Effector memory CD4-positive, alpha-beta T cell (primary cell): ENCODE measurements around the gene ATRIP.
A peak's percentile ranks its signal among the peaks of the same experiment; 100 is the strongest.
"Not testable (repeated sequence)": the region's sequence is repeated elsewhere in the genome, so short reads cannot be mapped to it uniquely, and the experiment has no call there.

Experiments
- DNase-seq, 3 donors: peaks; one replicate each; pipeline ENCODE4 v3.0.0-alpha.2; 2020
- H3K27ac ChIP-seq: 2 replicates; pipeline ENCODE4 v1.7.0; 2013; ENCODE audit warnings: mild to moderate bottlenecking, low read length, moderate library complexity; ENCODE audit not compliant: insufficient read depth, poor library complexity, severe bottlenecking
- H3K27me3 ChIP-seq: replicated peaks from 2 replicates; pipeline ENCODE4 v1.7.0; 2013; ENCODE audit warnings: mild to moderate bottlenecking, low read length; ENCODE audit not compliant: insufficient read depth, control insufficient read depth, poor library complexity, severe bottlenecking
- H3K36me3 ChIP-seq: 2 replicates; pipeline ENCODE4 v1.7.0; 2013; ENCODE audit warnings: mild to moderate bottlenecking, low read length, moderate library complexity; ENCODE audit not compliant: control insufficient read depth, insufficient read depth
- H3K4me1 ChIP-seq: 2 replicates; pipeline ENCODE4 v1.7.0; 2013; ENCODE audit warnings: low read length, mild to moderate bottlenecking; ENCODE audit not compliant: control insufficient read depth, insufficient read depth, poor library complexity, severe bottlenecking
- H3K4me3 ChIP-seq: 2 replicates; pipeline ENCODE4 v1.7.0; 2013; ENCODE audit warnings: low read length, low read depth, mild to moderate bottlenecking; ENCODE audit not compliant: insufficient read depth, poor library complexity, severe bottlenecking
- H3K9me3 ChIP-seq: 2 replicates; pipeline ENCODE4 v1.7.0; 2013; ENCODE audit warnings: mild to moderate bottlenecking, low read length, moderate library complexity; ENCODE audit not compliant: control insufficient read depth
- total RNA-seq, 3 donors: gene quantifications; one replicate each; lab custom pipeline; 2026; lab: John Stamatoyannopoulos, UW

Gene ATRIP
- total RNA-seq: 15.9 to 20.5 (median 17.6) reads per million in 3 donors

- H3K27ac ChIP-seq: peak within 1 kb of the TSS; percentile 71
- no peaks in the 10 kb centered on the region for H3K27me3 ChIP-seq
- no peaks in the 10 kb centered on the region for H3K9me3 ChIP-seq
- peak within 1 kb of the TSS; percentile 58 for H3K4me3 ChIP-seq
- DNase-seq: peak; percentile 78 to 87 (median 83)
- H3K4me1 ChIP-seq: peaks cover 18% of the 10 kb centered on the region
- peaks cover 15% of the 10 kb centered on the region for H3K36me3 ChIP-seq
These were observed at the start of gene ATRIP for GRCh38 chr3:48446425-48447193. Gene ATRIP, plus strand, starts transcription at chr3:48446737. Its CDS starts 109 bp downstream, at chr3:48446846.

GRCh38 chr3:48397767-48398681 lies 48.5 kb upstream of the ATRIP start:
- H3K27me3 ChIP-seq: no peaks in the 10 kb centered on the region
- H3K27ac ChIP-seq: no peak overlapping the region
- no peaks in the 10 kb centered on the region for H3K9me3 ChIP-seq
- no peaks in the 10 kb centered on the region for H3K36me3 ChIP-seq
- H3K4me1 ChIP-seq: no peaks in the 10 kb centered on the region
- no peak for DNase-seq
- H3K4me3 ChIP-seq: no peak overlapping the region

DNA sequence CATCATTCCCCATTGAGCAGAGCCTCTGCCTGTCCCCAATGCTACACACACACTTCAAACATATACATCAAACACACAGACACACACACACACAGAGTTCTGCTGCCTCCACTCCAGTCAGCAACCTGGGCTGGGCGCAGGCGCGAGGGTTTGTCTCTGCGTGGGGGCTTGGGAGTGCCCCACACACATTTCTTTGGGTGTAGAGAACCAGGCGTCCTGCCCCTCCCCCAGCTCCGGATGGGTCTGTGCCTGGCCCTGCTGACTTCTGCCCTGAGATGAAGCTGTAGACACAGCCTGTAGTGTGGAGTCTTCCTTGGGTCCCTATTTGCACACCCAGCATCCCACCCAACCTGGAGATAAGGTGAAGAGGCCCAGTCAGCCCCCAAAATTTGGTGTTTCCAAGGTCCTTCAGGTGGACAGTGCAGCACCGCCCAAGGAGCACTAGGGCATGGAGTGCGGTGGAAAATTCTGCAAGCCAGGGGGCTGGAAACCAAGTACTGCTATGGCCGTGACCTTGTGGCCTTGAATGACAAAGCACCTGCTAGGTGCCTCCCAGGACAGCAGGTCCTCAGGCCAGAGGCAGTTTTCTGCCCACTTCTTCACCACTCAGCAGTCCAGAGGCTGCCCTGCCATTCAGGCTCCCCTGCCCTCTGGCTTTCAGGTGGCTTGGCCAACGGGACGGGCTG lies 47.7 kb upstream of the ATRIP start:
- no peaks in the 10 kb centered on the region for H3K4me1 ChIP-seq
- no peak overlapping the region for H3K4me3 ChIP-seq
- no peaks in the 10 kb centered on the region for H3K9me3 ChIP-seq
- H3K27me3 ChIP-seq: no peaks in the 10 kb centered on the region
- DNase-seq: no peak
- H3K36me3 ChIP-seq: no peaks in the 10 kb centered on the region
- no peak overlapping the region for H3K27ac ChIP-seq

DNA sequence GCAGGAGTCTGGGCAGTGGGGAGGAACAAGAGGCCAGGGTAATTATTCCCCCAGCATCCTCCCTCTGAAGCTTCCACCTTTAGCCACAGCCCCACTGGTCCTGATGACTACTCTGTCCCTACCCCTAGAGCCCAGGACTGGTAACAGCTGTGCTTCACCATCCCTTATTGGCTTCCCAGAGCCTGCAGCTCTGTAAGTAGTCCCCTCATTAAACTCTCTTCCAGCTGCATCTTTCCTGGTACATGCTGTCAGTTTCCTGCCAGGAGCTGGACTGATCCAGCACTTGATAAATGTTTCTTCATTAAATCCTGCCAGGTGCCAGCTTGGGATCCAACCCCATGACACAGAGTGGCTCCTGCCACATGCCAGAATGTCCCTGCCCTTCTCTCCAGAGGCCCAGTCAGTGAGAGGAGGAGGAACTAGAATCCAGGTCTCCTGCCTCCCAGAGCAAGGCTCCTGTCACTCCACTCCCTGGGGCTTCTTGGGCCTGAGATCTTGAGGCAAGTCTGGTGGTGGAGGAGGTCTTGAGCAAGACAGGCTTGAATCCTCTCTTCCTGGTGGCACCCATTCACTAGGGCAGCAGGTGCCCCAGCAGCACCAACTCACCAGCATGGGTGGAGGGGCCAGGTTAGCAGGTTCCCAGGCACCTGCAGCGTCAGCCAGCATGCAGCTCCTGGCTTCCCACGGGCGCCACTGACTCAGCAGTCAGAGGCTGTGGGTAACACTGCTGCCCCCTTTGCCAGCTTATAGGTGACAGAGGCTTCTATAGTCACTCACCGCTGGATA lies 47.0 kb upstream of the ATRIP start:
- no peaks in the 10 kb centered on the region for H3K36me3 ChIP-seq
- no peak for DNase-seq
- H3K4me3 ChIP-seq: no peak overlapping the region
- H3K4me1 ChIP-seq: no peaks in the 10 kb centered on the region
- H3K27ac ChIP-seq: no peak overlapping the region
- no peaks in the 10 kb centered on the region for H3K9me3 ChIP-seq
- no peaks in the 10 kb centered on the region for H3K27me3 ChIP-seq

DNA sequence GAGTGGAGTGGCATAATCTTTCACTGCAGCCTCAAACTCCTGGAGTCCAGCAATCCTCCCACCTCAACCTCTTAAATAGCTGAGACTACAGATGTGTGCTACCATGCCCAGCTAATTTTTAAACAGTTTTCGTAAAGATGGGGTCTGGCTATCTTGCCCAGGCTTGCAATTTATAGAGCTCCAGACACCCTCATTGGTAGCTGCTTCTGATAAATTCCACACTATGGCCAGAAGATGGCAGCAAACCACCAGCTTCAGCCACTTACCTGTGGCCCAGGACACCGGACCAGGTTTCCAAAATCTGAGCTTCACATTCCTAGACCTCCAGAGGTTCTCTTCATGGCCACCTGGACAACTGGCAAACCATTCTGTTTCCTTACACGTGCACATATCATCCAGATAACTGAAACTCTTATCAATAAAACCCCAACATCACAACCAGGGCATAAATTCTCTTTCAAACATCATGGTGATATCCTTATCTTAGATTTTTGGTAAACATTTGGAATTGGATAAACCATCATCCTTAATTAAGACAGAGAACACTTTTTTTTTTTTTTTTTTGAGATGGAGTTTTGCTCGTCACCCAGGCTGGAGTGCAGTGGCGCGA lies 45.6 kb upstream of the ATRIP start:
- H3K4me3 ChIP-seq: no peak overlapping the region
- H3K27ac ChIP-seq: no peak overlapping the region
- no peaks in the 10 kb centered on the region for H3K27me3 ChIP-seq
- H3K9me3 ChIP-seq: no peaks in the 10 kb centered on the region
- DNase-seq: peak; percentile 40 to 64 (median 48)
- H3K36me3 ChIP-seq: no peaks in the 10 kb centered on the region
- no peaks in the 10 kb centered on the region for H3K4me1 ChIP-seq

DNA sequence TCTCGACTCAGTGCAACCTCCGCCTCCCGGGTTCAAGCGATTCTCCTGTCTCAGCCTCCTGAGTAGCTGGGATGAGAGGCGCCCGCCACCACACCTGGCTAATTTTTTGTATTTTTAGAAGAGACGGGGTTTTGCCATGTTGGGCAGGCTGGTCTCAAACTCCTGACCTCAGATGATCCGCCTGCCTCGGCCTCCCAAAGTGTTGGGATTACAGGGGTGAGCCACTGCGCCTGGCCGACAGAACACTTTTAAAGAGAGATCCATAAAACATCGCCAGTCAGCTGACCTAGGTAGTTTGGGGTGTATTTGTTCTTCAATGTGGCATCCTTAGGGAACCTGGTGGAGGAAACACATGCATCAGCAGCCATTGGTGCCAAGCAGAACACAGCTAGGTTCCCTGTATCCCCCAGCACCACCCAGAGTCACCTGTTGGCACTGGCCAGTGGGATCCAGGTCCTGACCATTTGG lies 45.1 kb upstream of the ATRIP start:
- not testable (repeated sequence) for H3K27ac ChIP-seq, H3K27me3 ChIP-seq, H3K4me1 ChIP-seq, H3K9me3 ChIP-seq, DNase-seq, H3K36me3 ChIP-seq, H3K4me3 ChIP-seq

- Histone ChIP-seq H3K4me1 (no peaks in the 10 kb centered on the region), H3K36me3 (no peaks in the 10 kb centered on the region), H3K27me3 (no peaks in the 10 kb centered on the region), H3K9me3 (no peaks in the 10 kb centered on the region), H3K27ac (no peak overlapping the region), H3K4me3 (no peak overlapping the region)
- DNase-seq: no peak
These were observed 44.2 kb upstream of the ATRIP start for GRCh38 chr3:48402281-48402732.

DNA sequence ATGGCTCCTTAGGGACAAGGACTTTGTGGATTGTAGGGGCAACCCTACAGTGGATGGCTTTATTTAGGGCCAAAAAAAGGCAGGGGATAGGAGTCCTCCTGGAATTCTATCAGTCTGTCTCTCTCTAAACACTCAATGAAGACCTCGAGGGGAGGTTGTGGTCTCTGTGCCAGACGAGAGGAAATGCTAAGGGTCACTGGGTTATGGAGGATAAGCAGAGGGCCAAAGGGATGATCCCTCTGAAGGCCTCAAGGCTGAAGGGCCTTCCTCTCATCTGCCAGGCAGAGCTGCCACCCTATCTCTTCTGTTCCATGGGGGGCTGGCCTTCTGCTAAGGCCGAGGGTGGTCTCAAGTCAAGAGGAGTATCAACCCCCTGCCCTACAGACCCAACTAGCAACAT lies 43.6 kb upstream of the ATRIP start:
- Histone ChIP-seq H3K27ac (no peak overlapping the region), H3K36me3 (no peaks in the 10 kb centered on the region), H3K4me3 (no peak overlapping the region), H3K9me3 (no peaks in the 10 kb centered on the region), H3K27me3 (no peaks in the 10 kb centered on the region), H3K4me1 (no peaks in the 10 kb centered on the region)
- no peak for DNase-seq
